PC-9 (cell line): ENCODE results near the gene B4GALT1. TPM values are rescaled to one million over a fixed set of nuclear protein-coding genes. Genes with fewer than 3 reads are reported as not detected.

Experiments
- BruUV-seq: library from RNA; stranded (reverse); fragments of 400-500 nt; replicated peaks from 2 replicates; lab custom pipeline; 2021; lab: Mats Ljungman, UMichigan
- CTCF ChIA-PET: fragments of 300-600 bp; sonication (Branson Sonifier 250); formaldehyde crosslinking; loops from one replicate; lab custom pipeline; 2022; ENCODE audit warnings: antibody characterized with exemption; lab: Charles Lee
- POLR2A ChIA-PET: fragments of 300-600 bp; sonication (Branson Sonifier 250); formaldehyde crosslinking; loops from one replicate; lab custom pipeline; 2022; ENCODE audit warnings: antibody characterized with exemption; ENCODE audit not compliant: unreplicated experiment; lab: Charles Lee
- DNase-seq, 2 experiments: peaks; one replicate each; pipeline versions ENCODE4 v3.0.0 to v3.0.0-alpha.2; 2015 to 2022; ENCODE audit warnings: mixed read lengths in 1 of 2
- H2AFZ ChIP-seq: fragments of 200-600 bp; sonication (generic); 2 replicates; pipeline ENCODE4 v1.8.1; 2017; ENCODE audit warnings: antibody characterized with exemption
- H3F3A ChIP-seq: fragments of 200-600 bp; sonication (generic); 2 replicates; pipeline ENCODE4 v1.8.1; 2017; ENCODE audit warnings: antibody characterized with exemption, mild to moderate bottlenecking, low read depth; ENCODE audit not compliant: insufficient read depth
- H3K27ac ChIP-seq: fragments of 200-600 bp; sonication (generic); 2 replicates; pipeline ENCODE4 v1.6.1; 2016; ENCODE audit warnings: mixed run types
- H3K27me3 ChIP-seq: fragments of 200-600 bp; sonication (generic); 2 replicates; pipeline ENCODE4 v1.6.1; 2016; ENCODE audit warnings: low read depth, mixed run types; ENCODE audit not compliant: insufficient read depth
- H3K36me3 ChIP-seq: fragments of 200-600 bp; sonication (generic); 2 replicates; pipeline ENCODE4 v1.6.1; 2016; ENCODE audit warnings: low read depth, mixed run types
- H3K4me1 ChIP-seq: fragments of 200-600 bp; sonication (generic); replicated peaks from 2 replicates; pipeline ENCODE4 v1.6.1; 2016; ENCODE audit warnings: mixed run types; ENCODE audit not compliant: insufficient read depth
- H3K4me2 ChIP-seq: fragments of 200-600 bp; sonication (generic); 2 replicates; pipeline ENCODE4 v1.6.1; 2017; ENCODE audit warnings: mixed run types
- H3K4me3 ChIP-seq: fragments of 200-600 bp; sonication (generic); 2 replicates; pipeline ENCODE4 v1.6.1; 2016; ENCODE audit warnings: mixed run types
- H3K79me2 ChIP-seq: fragments of 200-600 bp; sonication (generic); 2 replicates; pipeline ENCODE4 v1.6.1; 2017; ENCODE audit warnings: low read depth, mixed run types
- H3K9me2 ChIP-seq: fragments of 200-600 bp; sonication (generic); 2 replicates; pipeline ENCODE4 v1.8.1; 2017; ENCODE audit warnings: mild to moderate bottlenecking; ENCODE audit not compliant: insufficient read depth
- H3K9me3 ChIP-seq: fragments of 200-600 bp; sonication (generic); 2 replicates; pipeline ENCODE4 v1.8.1; 2016; ENCODE audit warnings: low read depth; ENCODE audit not compliant: insufficient read depth
- H4K20me1 ChIP-seq: fragments of 200-600 bp; sonication (generic); 2 replicates; pipeline ENCODE4 v1.8.1; 2017; ENCODE audit not compliant: insufficient read depth
- EZH2 ChIP-seq: fragments of 200-600 bp; sonication (generic); IDR thresholded peaks from 2 replicates; pipeline ENCODE4 v1.8.0; 2017; ENCODE audit warnings: antibody characterized with exemption, low read depth
- intact Hi-C: fragments of 100-400 bp; cut with micrococcal nuclease; formaldehyde crosslinking; loops from one replicate; pipeline ENCODE4 v1.10.0; 2022; ENCODE audit not compliant: unreplicated experiment
- total RNA-seq: library from RNA; stranded (reverse); gene quantifications from 2 replicates; pipeline ENCODE4 v1.2.3, GENCODE V29; 2021
- TF ChIP-seq, protein P1 (sequence below): fragments of 200-600 bp; sonication (generic); conservative IDR thresholded peaks from 2 replicates; pipeline ENCODE4 v1.6.1; 2017; ENCODE audit warnings: mixed run types, antibody characterized with exemption, mild to moderate bottlenecking, moderate library complexity

The B4GALT1 gene
- total RNA-seq, 1 experiment from 2014 or later = 87.2 TPM

DNA sequence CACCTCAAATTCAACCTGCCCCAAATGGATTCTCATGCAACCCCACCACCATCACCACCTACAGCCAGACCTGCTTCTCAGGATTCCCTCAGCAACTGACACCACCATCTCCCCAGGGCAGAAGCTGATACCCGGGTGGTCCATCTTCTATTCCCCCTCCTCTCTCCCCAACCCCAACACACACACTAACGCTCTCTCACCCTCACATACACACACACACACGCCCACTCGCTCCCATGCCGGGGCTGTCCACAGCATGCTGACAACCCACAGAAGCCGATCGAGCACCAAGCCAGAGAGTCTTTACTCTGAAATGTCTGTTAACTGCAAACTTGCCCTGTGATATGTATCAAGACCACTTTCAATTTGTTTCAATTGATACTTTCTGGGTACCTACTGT is 28.4 kb downstream of the B4GALT1 start:
- no TSS peak for BruUV-seq
- POLR2A ChIA-PET = interaction anchor here (0.6 kb wide), 1 partner anchor 21 kb away, joined by 4 read pairs; no protein-coding TSS in a partner anchor

DNA sequence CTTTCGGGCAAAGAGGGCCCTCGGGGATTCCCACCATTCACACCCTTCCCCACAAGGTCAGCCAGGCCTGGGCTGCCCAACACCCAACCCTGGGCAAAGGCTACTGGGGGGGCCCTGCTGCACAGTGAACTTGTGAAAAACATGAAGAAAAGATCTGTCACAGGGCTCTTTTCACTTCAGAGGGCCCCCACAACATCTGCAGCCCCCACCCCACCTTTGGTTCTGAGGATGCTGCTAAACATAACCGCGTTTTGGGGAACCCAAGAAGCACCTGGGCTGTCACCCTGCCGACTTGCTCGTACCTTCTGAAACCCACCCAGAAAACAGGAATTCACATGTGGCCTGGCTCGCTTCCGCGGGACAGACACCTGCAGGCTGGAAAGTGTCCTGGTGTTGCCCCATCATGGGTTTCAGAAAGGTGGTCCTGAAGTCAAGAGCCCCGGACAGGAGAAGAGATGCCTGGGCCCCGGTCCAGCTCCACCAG is 29.3 kb downstream of the B4GALT1 start:
- Histone ChIP-seq H3K27me3 (no peaks in the 10 kb centered on the region), H2AFZ (no peak overlapping the region), H3K27ac (no peak overlapping the region), H3K36me3 (no peaks in the 10 kb centered on the region; the same call in 1 of the 2 replicates), H3K4me2 (no peak overlapping the region), H4K20me1 (no peaks in the 10 kb centered on the region), H3K9me2 (no peaks in the 10 kb centered on the region), H3K4me1 (peaks cover 12% of the 10 kb centered on the region), H3K79me2 (peaks cover 60% of the 10 kb centered on the region), H3K4me3 (no peak overlapping the region), H3F3A (no peaks in the 10 kb centered on the region), H3K9me3 (no peaks in the 10 kb centered on the region)
- POLR2A ChIA-PET = no interaction called here
- intact Hi-C loops = no loop called here
- CTCF ChIA-PET = no interaction called here
- DNase-seq = no peak
- no TSS peak for BruUV-seq
- TF ChIP-seq, protein P1, sequence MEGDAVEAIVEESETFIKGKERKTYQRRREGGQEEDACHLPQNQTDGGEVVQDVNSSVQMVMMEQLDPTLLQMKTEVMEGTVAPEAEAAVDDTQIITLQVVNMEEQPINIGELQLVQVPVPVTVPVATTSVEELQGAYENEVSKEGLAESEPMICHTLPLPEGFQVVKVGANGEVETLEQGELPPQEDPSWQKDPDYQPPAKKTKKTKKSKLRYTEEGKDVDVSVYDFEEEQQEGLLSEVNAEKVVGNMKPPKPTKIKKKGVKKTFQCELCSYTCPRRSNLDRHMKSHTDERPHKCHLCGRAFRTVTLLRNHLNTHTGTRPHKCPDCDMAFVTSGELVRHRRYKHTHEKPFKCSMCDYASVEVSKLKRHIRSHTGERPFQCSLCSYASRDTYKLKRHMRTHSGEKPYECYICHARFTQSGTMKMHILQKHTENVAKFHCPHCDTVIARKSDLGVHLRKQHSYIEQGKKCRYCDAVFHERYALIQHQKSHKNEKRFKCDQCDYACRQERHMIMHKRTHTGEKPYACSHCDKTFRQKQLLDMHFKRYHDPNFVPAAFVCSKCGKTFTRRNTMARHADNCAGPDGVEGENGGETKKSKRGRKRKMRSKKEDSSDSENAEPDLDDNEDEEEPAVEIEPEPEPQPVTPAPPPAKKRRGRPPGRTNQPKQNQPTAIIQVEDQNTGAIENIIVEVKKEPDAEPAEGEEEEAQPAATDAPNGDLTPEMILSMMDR = no peak
- TF ChIP-seq EZH2 = no peak

More for the DNA sequence above, 28.4 kb downstream of the B4GALT1 start:
- Histone ChIP-seq H2AFZ (no peak overlapping the region), H3K4me2 (no peak overlapping the region), H3F3A (no peaks in the 10 kb centered on the region), H3K36me3 (no peaks in the 10 kb centered on the region; the same call in 1 of the 2 replicates), H3K9me3 (no peaks in the 10 kb centered on the region), H3K27me3 (no peaks in the 10 kb centered on the region), H3K79me2 (peaks cover 69% of the 10 kb centered on the region), H3K4me1 (peaks cover 8% of the 10 kb centered on the region; the same call in 1 of the 2 replicates), H4K20me1 (no peaks in the 10 kb centered on the region), H3K4me3 (no peak overlapping the region), H3K9me2 (no peaks in the 10 kb centered on the region), H3K27ac (no peak overlapping the region)
- intact Hi-C loops = no loop called here
- TF ChIP-seq, protein P1 = no peak
- no peak for TF ChIP-seq EZH2
- CTCF ChIA-PET = interaction anchor here (0.5 to 0.6 kb wide), 2 partner anchors 10 to 19 kb away, joined by 3 to 8 read pairs; no protein-coding TSS in a partner anchor
- no peak for DNase-seq

DNA sequence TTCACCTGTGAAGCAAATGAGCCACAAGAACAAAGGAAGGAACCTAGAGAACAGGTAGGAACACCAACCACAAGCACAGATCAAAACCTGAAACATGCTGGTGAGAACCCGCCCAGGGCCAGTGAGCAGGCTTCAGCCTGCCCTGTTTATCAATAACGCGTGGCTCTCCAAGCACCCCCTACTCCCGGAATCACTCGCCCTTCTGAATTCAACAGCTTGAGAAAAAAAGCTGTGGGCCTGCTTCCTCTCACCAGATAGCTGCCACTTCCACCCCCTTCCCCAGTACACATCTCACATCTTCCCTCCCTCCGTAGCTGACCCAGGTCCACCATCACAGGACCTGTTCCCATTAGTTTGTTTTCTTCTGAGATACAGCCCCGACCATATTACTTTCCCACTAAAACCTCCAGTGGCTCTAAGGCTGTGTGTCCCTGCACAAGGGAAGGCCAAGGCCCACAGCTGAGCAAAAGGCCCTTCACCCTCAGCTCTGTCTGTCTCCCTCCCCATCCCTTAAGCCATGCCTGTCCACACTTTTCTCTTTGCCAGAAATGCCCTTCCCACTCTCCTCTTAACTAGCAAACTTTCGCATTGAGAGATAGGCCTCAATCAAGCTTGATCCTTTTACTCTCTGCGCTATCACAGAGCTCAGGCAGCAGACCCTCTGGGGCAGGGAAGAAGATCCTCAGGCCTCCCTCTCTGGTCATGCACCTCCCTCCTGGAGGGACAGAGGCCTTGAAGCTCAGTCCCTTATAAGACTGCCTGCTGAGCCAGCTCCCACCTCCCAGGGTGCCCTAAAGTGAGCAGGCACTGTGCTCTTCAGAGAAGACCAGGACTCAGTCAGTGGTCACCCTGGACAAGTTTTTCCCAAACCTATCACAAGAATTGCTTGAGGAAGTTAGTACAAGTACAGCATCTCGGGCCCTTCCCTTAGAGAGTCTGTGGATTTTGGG is 30.1 kb downstream of the B4GALT1 start:
- CTCF ChIA-PET = no interaction called here
- no peak for DNase-seq
- no peaks in the 10 kb centered on the region for H3K27me3 ChIP-seq

More for the DNA sequence above, 30.1 kb downstream of the B4GALT1 start:
- Histone ChIP-seq H3K4me1 (peaks cover 20% of the 10 kb centered on the region), H3K79me2 (peaks cover 52% of the 10 kb centered on the region), H4K20me1 (no peaks in the 10 kb centered on the region), H3K4me2 (no peak overlapping the region), H3F3A (peaks cover 6% of the 10 kb centered on the region; the same call in 1 of the 2 replicates), H3K9me2 (no peaks in the 10 kb centered on the region), H2AFZ (no peak overlapping the region), H3K36me3 (no peaks in the 10 kb centered on the region; the same call in 1 of the 2 replicates), H3K9me3 (no peaks in the 10 kb centered on the region), H3K4me3 (no peak overlapping the region), H3K27ac (no peak overlapping the region)
- POLR2A ChIA-PET = no interaction called here
- TF ChIP-seq EZH2 = no peak
- TF ChIP-seq, protein P1 = no peak
- BruUV-seq = no TSS peak
- intact Hi-C loops = no loop called here
